GM18907 (cell line): ENCODE data around the gene FN1.

ENCODE experiments used
- ATAC-seq: cut with Tn5 transposase; IDR thresholded peaks from one replicate; pipeline ENCODE4 v1.9.1; 2021; ENCODE audit warnings: mild to moderate bottlenecking, moderate library complexity; ENCODE audit not compliant: unreplicated experiment

FN1 gene

GRCh38 chr2:215442401-215442787 lies 6.5 kb upstream of the FN1 start:
- ATAC-seq, result no peak

DNA sequence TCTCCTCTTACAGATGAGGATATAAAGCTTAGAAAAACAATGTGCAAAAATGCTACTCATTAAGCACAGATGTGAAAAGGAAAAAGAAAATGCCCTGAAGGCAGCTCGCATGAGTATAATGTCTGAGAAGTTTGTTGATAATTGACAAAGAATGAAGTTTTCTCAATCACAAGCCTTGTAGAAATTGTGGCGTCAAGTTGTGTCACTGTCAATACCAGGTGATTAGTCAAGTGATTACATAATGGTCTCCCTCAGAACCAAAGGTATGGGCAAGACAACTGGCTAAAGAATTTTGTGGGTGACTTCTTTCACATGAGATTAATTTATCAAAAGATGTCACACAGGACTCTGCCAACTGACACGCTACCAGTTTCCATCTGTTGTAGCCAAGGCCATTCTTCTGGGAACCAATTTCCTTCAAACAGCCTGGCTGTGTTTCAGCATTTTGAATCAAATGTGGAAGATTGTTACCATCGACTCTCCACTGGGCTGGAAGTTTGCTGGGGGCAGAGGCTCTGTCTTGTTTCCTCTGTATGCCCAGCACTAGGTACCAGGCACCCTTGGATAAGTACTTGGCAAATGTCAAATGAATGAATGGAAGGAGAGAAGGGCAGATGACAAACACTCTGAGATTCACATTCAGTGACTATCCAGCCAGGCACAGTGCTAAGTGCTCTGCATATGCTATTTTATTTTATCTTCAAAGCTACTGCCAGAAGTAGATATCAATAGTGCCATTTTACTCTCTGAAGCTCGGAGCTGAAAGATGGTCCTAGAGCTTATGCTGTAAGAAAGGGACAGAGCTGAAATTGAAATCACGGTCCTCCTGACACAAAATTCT lies 5.9 kb upstream of the FN1 start:
- no peak for ATAC-seq

- ATAC-seq, result no peak
These were observed 4.2 kb upstream of the FN1 start for GRCh38 chr2:215439980-215440512.

DNA sequence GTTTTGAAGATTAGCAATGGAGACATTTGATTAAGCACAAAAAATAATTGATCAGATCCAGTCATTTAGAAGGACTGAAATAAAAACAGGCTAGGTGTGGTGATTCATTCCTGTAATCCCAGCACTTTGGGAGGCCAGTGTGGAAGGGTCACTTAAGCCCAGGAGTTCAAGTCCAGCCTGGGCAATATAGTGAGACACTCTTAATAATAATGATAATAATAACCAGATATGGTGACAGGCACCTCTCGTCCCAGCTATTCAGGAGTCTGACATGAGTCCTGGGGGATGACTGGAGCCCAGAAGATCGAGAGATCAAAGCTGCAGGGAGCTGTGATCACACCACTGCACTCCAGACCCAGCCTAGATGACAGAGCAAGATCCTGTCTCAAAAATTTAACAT lies 3.5 kb upstream of the FN1 start:
- no peak for ATAC-seq

- no peak for ATAC-seq
These were observed 1.7 kb upstream of the FN1 start for GRCh38 chr2:215437614-215438013.

DNA sequence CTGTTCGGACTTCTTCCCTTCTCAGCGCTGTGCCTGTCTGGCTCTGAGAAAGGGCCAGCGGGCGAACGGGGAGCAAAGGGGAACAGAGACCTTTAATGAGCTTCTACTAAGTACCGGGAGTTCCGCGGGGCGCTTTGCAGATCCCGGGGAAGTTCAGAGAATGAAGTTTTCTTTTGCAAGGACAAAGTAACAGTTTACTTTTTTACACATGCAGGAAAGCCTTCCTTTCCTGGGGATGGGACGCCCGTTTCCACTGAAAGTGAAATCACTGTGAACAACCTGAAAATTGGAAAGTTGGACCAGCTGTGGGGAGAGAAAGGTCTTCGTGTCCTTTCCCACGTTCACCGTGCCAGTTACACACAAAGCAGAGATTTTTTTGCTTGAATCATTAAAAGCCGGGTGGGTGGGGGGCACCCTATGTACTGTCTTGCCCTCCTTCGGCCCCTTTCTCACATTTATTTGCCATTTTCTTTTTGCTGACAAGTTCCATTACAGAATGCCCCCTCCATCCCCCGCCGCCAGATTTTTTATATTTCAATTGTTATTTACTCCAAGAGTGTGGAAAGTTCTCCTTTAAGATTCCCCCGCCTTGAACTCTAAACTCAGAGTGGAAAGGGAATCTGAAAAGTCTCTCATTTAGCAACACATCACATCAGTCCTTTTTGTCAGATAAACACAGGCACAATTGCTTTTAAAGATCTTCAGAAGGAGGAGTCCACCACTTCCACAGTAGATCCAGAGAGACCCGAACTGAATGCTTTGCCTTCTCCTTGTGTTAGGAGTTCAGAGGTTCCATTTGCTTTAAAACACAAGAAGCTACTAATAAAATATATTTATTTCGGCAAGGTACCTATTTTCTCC lies 1.1 kb upstream of the FN1 start:
- ATAC-seq, result no peak

DNA sequence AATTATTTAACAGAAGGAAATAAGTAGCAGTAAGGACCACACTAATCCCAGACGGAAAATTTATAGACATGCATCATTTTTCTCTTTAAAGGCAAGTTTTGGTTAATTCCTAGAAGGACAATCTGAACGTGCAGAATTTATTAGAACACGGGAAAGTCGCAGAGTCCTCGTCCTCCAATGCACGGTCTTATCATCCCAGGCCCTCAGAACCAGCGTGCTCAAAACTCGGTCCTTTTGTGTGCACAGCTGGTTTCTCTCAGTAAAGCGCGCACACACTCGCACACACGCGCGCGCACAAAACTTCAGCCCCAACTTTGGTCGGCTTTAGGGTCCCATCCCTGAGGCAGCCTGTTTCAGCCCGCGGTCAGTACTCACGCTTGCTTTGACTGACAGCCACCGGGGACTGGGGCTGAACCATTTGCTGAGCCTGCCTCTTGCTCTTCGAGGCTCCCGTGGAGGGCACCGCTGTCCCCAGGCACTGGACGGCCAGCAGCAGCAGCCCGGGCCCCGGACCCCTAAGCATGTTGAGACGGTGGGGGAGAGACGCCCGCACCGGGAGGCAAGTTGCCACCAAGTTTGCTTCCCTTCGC lies 493 bp downstream of the FN1 start:
- ATAC-seq, result peak; percentile 42

GRCh38 chr2:215434447-215435279 lies 1.2 kb downstream of the FN1 start:
- no peak for ATAC-seq

GRCh38 chr2:215432759-215433594 lies 2.9 kb downstream of the FN1 start:
- ATAC-seq, result no peak

- ATAC-seq, result no peak
These were observed 3.8 kb downstream of the FN1 start for GRCh38 chr2:215431778-215432758.

DNA sequence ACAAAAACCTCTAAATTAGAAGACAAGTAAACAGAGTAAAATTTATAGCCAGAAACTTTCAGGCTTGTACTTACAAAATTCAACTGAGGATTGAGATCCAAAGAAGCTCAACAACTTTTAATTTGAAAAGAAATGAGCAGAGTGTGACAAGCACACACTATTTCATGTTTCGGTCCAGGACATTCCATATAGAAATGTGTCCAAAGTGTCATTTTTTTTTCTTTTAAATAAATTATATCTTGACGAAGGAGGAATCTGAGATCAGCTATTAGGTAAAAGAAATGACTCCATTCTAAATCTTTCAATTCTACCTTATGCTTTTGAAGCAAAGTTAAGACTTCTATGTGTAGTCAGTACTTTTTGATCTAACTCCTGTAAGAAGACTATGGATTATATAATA lies 4.6 kb downstream of the FN1 start:
- no peak for ATAC-seq

DNA sequence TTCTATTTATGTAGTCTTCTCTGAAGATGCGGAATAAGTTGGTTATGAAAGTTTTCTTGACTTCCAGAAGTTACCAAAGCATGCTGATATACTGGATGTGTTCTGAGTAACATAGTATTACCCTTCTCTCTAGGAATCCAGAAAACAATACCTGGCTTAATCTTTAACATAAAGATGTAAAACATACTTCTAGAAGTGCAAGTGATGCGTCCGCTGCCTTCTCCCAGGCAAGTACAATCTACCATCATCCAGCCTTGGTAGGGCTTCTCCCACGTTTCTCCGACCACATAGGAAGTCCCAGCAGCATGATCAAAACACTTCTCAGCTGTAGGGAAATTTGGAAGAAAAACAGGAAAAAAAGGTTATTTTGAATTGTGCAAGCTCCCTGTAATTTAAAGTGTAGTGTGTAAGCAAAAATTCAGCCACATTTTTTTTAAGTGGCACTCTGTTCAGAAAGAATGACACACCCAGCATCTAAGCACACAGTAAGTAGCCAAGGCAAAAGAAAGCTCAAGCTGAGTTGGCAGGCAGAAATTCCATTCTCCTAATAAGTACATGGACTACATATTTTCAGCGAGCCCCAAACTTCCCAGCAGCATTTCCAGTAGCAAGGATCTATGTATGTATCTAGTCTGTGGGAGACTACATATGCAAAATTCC lies 5.2 kb downstream of the FN1 start:
- no peak for ATAC-seq

DNA sequence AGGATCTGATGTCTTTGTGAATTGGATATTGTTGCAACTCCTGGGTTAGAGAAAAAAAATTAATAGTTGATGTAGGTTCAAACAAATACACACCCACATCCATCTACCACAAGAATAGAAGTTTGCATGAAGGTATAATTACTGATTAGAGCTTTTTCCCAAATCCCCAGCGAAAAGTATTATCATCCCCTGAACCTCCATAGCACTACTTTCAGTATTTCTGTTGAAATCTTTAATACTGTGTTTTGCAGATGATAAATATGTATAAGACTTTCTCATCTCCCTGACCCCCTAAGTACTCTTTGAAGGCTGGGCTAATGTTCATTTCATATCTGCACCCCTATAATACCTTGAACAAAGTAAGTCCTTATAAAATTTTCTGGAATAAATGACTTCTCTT lies 6.4 kb downstream of the FN1 start:
- no peak for ATAC-seq

GRCh38 chr2:215428060-215428910 lies 7.6 kb downstream of the FN1 start:
- no peak for ATAC-seq

DNA sequence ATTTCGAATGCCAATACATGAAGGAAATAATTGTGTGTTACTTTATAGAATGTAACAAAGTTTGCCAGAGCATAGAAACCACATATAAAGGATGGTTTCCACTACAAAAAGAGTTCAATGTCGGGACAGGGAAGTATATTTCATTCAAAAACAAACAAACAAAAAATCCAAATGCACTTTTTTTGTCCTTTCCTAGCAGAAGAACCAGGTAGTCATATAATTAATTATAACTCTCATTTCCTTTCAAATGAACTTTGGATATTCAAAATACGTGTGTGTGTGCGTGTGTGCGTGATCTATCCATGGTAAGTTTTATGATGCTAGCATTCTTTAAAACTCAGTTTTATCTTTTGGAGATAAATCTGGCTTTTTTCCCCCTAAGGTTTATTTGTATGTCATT lies 8.3 kb downstream of the FN1 start:
- ATAC-seq, result no peak

DNA sequence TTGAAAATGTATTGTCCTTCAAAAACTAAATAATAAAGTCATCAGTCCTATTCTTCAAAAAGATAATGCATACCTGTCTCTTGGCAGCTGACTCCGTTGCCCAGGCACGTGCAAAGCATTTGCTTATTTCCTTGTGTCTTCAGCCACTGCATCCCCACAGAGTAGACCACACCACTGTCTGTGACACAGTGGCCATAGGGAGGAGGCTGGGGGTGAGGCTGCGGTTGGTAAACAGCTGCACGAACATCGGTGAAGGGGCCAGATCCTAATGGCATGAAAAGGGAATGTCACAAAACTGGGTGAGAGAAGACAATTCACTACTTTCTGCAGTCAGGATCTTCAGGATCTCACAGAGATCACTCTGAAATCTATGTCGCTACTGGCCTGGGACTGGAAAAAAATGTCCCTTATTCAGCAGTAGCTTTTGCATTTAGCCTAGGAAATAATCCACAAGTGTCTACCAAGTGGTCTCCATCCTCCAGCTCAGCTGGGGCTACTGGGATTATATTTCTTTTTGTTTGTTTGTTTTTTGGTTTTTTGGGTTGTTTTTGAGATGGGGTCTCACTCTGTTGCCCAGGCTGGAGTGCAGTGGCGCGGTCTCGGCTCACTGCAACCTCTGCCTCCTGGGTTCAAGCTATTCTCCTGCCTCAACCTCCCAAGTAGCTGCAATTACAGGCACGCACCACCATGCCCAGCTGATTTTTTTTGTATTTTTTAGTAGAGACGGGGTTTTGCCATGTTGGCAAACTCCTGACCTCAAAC lies 10.7 kb downstream of the FN1 start:
- no peak for ATAC-seq
